WERI-Rb-1 (cell line): ENCODE measurements around the gene GNL1.

Experiments
- DNase-seq: peaks from one replicate; pipeline ENCODE4 v3.0.0-alpha.2; 2020
- H3K27ac ChIP-seq: fragments of 250-450 bp; sonication (Bioruptor Pico); 2 replicates; pipeline ENCODE4 v1.5.1; 2020; ENCODE audit warnings: mild to moderate bottlenecking, moderate library complexity
- H3K27me3 ChIP-seq: fragments of 250-450 bp; sonication (Bioruptor Pico); 2 replicates; pipeline ENCODE4 v1.5.1; 2021; ENCODE audit warnings: mild to moderate bottlenecking, low read depth, moderate library complexity; ENCODE audit not compliant: insufficient read depth, severe bottlenecking
- H3K36me3 ChIP-seq: fragments of 250-450 bp; sonication (Bioruptor Pico); 2 replicates; pipeline ENCODE4 v1.5.1; 2020; ENCODE audit warnings: mild to moderate bottlenecking, moderate library complexity
- H3K4me3 ChIP-seq: 2 replicates; pipeline ENCODE4 v1.5.1; 2011; ENCODE audit warnings: low read depth, mild to moderate bottlenecking, control low read depth, low read length
- H3K9me3 ChIP-seq: fragments of 250-450 bp; sonication (Bioruptor Pico); 2 replicates; pipeline ENCODE4 v1.5.1; 2021; ENCODE audit warnings: mild to moderate bottlenecking, moderate library complexity; ENCODE audit not compliant: severe bottlenecking
- CTCF ChIP-seq: IDR thresholded peaks from 2 replicates; pipeline ENCODE4 v1.5.1; 2011; ENCODE audit warnings: low read depth, mild to moderate bottlenecking, control low read depth, inconsistent platforms, low read length

Gene GNL1

GRCh38 chr6:30571762-30572082 is 15.4 kb upstream of the GNL1 start:
- Histone ChIP-seq H3K9me3 (no peaks in the 10 kb centered on the region), H3K27ac (peak overlapping the region; percentile 95), H3K4me3 (peak overlapping the region; percentile 73), H3K36me3 (peaks cover 48% of the 10 kb centered on the region), H3K27me3 (no peaks in the 10 kb centered on the region)
- DNase-seq = no peak
- no peak for TF ChIP-seq CTCF

- H3K27ac ChIP-seq = peak within 1 kb of the TSS; percentile 95
- peak; percentile 100 for DNase-seq
- peaks cover 43% of the 10 kb centered on the region for H3K36me3 ChIP-seq
- no peaks in the 10 kb centered on the region for H3K9me3 ChIP-seq
- peak within 1 kb of the TSS; percentile 73 for H3K4me3 ChIP-seq
- no peaks in the 10 kb centered on the region for H3K27me3 ChIP-seq
- no peak for TF ChIP-seq CTCF
Observed at GRCh38 chr6:30571075-30571761, 14.9 kb upstream of the GNL1 start, which contains the start of gene ABCF1. Gene ABCF1, plus strand, starts transcription at chr6:30571442. Its CDS starts 46 bp downstream, at chr6:30571488.

GRCh38 chr6:30570740-30571074 is 14.4 kb upstream of the GNL1 start:
- H3K27ac ChIP-seq = peak overlapping the region; percentile 23
- DNase-seq = no peak
- no peak for TF ChIP-seq CTCF
- peaks cover 38% of the 10 kb centered on the region for H3K36me3 ChIP-seq
- H3K4me3 ChIP-seq = peak overlapping the region; percentile 73
- no peaks in the 10 kb centered on the region for H3K9me3 ChIP-seq
- no peaks in the 10 kb centered on the region for H3K27me3 ChIP-seq

- Histone ChIP-seq H3K27me3 (no peaks in the 10 kb centered on the region), H3K36me3 (peaks cover 34% of the 10 kb centered on the region), H3K4me3 (peak overlapping the region; percentile 73), H3K27ac (no peak overlapping the region), H3K9me3 (no peaks in the 10 kb centered on the region)
- no peak for DNase-seq
- no peak for TF ChIP-seq CTCF
Observed at GRCh38 chr6:30570263-30570662, 14.0 kb upstream of the GNL1 start.

GRCh38 chr6:30568245-30568644 is 12.0 kb upstream of the GNL1 start:
- no peak overlapping the region for H3K27ac ChIP-seq
- H3K36me3 ChIP-seq = peaks cover 16% of the 10 kb centered on the region
- no peaks in the 10 kb centered on the region for H3K9me3 ChIP-seq
- no peaks in the 10 kb centered on the region for H3K27me3 ChIP-seq
- no peak for DNase-seq
- no peak overlapping the region for H3K4me3 ChIP-seq
- TF ChIP-seq CTCF = no peak

- H3K36me3 ChIP-seq = peaks cover 24% of the 10 kb centered on the region
- H3K27me3 ChIP-seq = no peaks in the 10 kb centered on the region
- DNase-seq = no peak
- H3K4me3 ChIP-seq = no peak overlapping the region
- H3K27ac ChIP-seq = no peak overlapping the region
- no peaks in the 10 kb centered on the region for H3K9me3 ChIP-seq
- TF ChIP-seq CTCF = no peak
Observed at GRCh38 chr6:30565772-30566171, 9.5 kb upstream of the GNL1 start.
